Ovary (tissue), 9 donors: ENCODE results near the gene SMIM24. TPM values are rescaled to one million over a fixed set of nuclear protein-coding genes. Genes with fewer than 3 reads are reported as not detected.

ENCODE experiments used
- polyA plus RNA-seq, 2 donors: library from polyadenylated mRNA; stranded (reverse); fragments of 200-250 nt in 1 of 2; fragments of 350-450 nt in 1 of 2; fragmentation: Illumina TruSeq in 1 of 2; extraction: RNeasy Lipid Tissue Mini Kit (QIAGEN cat#74804) in 1 of 2; gene quantifications; one replicate each; pipeline ENCODE4 v1.2.3, GENCODE V29; 2013 to 2014
- small RNA-seq: library from RNA; depleted of rRNA; stranded (forward); fragments of <200 nt; gene quantifications from one replicate; pipeline ENCODE3, GENCODE V24; 2016
- total RNA-seq, 7 donors: library from RNA; depleted of rRNA in 2 of 7; stranded (reverse); fragments of >200 nt in 2 of 7; fragmentation: NEBNext Ultra II Directional in 3 of 7; extraction: Animal tissue kit (Norgen Biotek cat#: 25700) in 3 of 7; gene quantifications; one replicate each; pipeline versions ENCODE4 v1.1.0 to v1.2.4, GENCODE V29; 2016 to 2023
- donor health status: DM: no; HTN: no; CAD: no; lungs with moderate emphysema.
- donor health status: DM: no; HTN: no; CAD: no.
- donor health status: Bipolar disorder and iron deficiency.
- donor health status: DM: yes; HTN: yes; CAD: no.
- donor health status: DM: no; HTN: no; CAD: no.
- donor health status: DM: yes; HTN: yes; CAD: no.

The SMIM24 gene
- total and polyA plus RNA-seq, 9 donors, result 0.10 to 2.6 (median 0.94) TPM; not detected in 3

Small RNA genes lying within 50 kb of the gene (small RNA-seq; reads per million reads assigned to genes)
- gene RF00212, result not detected

Other genes starting within 250 kb of the SMIM24 start
- gene NFIC, start 113.9 kb downstream of the SMIM24 start, total RNA-seq, result 100 to 1,000 TPM in 5 of 7 donors, 10 to 100 TPM in 2; 62.0 to 345 (median 283) TPM
- 10 to 100 TPM; 31.9 to 71.1 TPM for gene NFIC, start 113.9 kb downstream of the SMIM24 start, polyA plus RNA-seq
- gene SMIM44, start 2.9 kb upstream of the SMIM24 start, total RNA-seq, result under 1 TPM in 1 of 7 donors, not detected in 6; 0.92 TPM
- gene SMIM44, start 2.9 kb upstream of the SMIM24 start, polyA plus RNA-seq, result not detected
- 10 to 100 TPM in 3 of 7 donors, 1 to 10 TPM in 4; 7.1 to 14.5 (median 8.0) TPM for gene DOHH, start 20.1 kb upstream of the SMIM24 start, total RNA-seq
- gene DOHH, start 20.1 kb upstream of the SMIM24 start, polyA plus RNA-seq, result 1 to 10 TPM in 1 of 2 donors, not detected in 1; 9.1 TPM
- gene FZR1, start 25.8 kb upstream of the SMIM24 start, total RNA-seq, result 10 to 100 TPM; 20.6 to 54.9 (median 49.3) TPM
- gene FZR1, start 25.8 kb upstream of the SMIM24 start, polyA plus RNA-seq, result 10 to 100 TPM in 1 of 2 donors, 1 to 10 TPM in 1; 3.9 to 33.5 TPM
- 1 to 10 TPM in 6 of 7 donors, not detected in 1; 1.2 to 5.6 (median 3.8) TPM for gene TEKTIP1, start 58.6 kb upstream of the SMIM24 start, total RNA-seq
- under 1 TPM in 1 of 2 donors, not detected in 1; 0.54 TPM for gene TEKTIP1, start 58.6 kb upstream of the SMIM24 start, polyA plus RNA-seq
- gene MFSD12, start 77.1 kb upstream of the SMIM24 start, total RNA-seq, result 100 to 1,000 TPM in 1 of 7 donors, 10 to 100 TPM in 6; 19.2 to 104 (median 36.9) TPM
- 10 to 100 TPM; 17.4 to 21.1 TPM for gene MFSD12, start 77.1 kb upstream of the SMIM24 start, polyA plus RNA-seq
- 100 to 1,000 TPM in 1 of 7 donors, 10 to 100 TPM in 6; 44.5 to 109 (median 60.3) TPM for gene HMG20B, start 92.4 kb upstream of the SMIM24 start, total RNA-seq
- gene HMG20B, start 92.4 kb upstream of the SMIM24 start, polyA plus RNA-seq, result 10 to 100 TPM; 33.2 to 71.0 TPM
- under 1 TPM; 0.11 to 0.66 (median 0.35) TPM for gene GIPC3, start 105.0 kb upstream of the SMIM24 start, total RNA-seq
- 1 to 10 TPM in 1 of 2 donors, under 1 TPM in 1; 0.52 to 3.3 TPM for gene GIPC3, start 105.0 kb upstream of the SMIM24 start, polyA plus RNA-seq
- 1 to 10 TPM; 1.1 to 3.7 (median 1.8) TPM for gene TBXA2R, start 126.3 kb upstream of the SMIM24 start, total RNA-seq
- 1 to 10 TPM; 1.3 to 1.5 TPM for gene TBXA2R, start 126.3 kb upstream of the SMIM24 start, polyA plus RNA-seq
- gene CACTIN, start 146.3 kb upstream of the SMIM24 start, total RNA-seq, result 10 to 100 TPM; 19.2 to 39.1 (median 34.3) TPM
- 10 to 100 TPM in 1 of 2 donors, 1 to 10 TPM in 1; 2.7 to 28.8 TPM for gene CACTIN, start 146.3 kb upstream of the SMIM24 start, polyA plus RNA-seq
- gene PIP5K1C, start 219.9 kb upstream of the SMIM24 start, total RNA-seq, result 10 to 100 TPM; 11.3 to 41.7 (median 32.9) TPM
- 10 to 100 TPM in 1 of 2 donors, 1 to 10 TPM in 1; 6.0 to 23.3 TPM for gene PIP5K1C, start 219.9 kb upstream of the SMIM24 start, polyA plus RNA-seq
- gene TJP3, start 227.9 kb upstream of the SMIM24 start, total RNA-seq, result 10 to 100 TPM in 1 of 7 donors, 1 to 10 TPM in 3, under 1 TPM in 2, not detected in 1; 0.18 to 24.4 (median 3.0) TPM
- under 1 TPM in 1 of 2 donors, not detected in 1; 0.46 TPM for gene TJP3, start 227.9 kb upstream of the SMIM24 start, polyA plus RNA-seq